K562 (cell line): ENCODE results near the gene FAM83B.

Source experiments
- BRCA1 ChIP-seq, 2 experiments: fragments of 450-650 bp in 1 of 2; sonication (generic) in 1 of 2; formaldehyde crosslinking in 1 of 2; IDR thresholded peaks; 2 replicates each; pipeline versions ENCODE4 v1.5.0 to v1.6.1; 2017 to 2020; ENCODE audit warnings: mild to moderate bottlenecking in 1 of 2, missing genetic modification reagents in 1 of 2
- CTCF ChIP-seq, 3 experiments: IDR thresholded peaks in 2 of 3; conservative IDR thresholded peaks in 1 of 3; 2 replicates each; pipeline ENCODE4 v1.5.1; 2011 to 2012; ENCODE audit warnings: low read length in 3 of 3, mild to moderate bottlenecking in 3 of 3, control low read depth in 2 of 3, improper control_type of control experiment in 1 of 3, inconsistent platforms in 1 of 3, low read depth in 1 of 3, mixed read lengths in 1 of 3, moderate library complexity in 1 of 3; ENCODE audit not compliant: insufficient read depth in 2 of 3
- ELF1 ChIP-seq: fragments of 200-800 bp; sonication (Bioruptor generic); IDR thresholded peaks from 2 replicates; pipeline ENCODE4 v1.6.1; 2016; ENCODE audit warnings: missing genetic modification characterization, missing compliant biosample characterization
- MITF ChIP-seq: IDR thresholded peaks from 2 replicates; pipeline ENCODE4 v1.6.1; 2014; ENCODE audit warnings: antibody characterized with exemption
- RB1 ChIP-seq: fragments of 450-650 bp; IDR thresholded peaks from 2 replicates; pipeline ENCODE4 v1.6.1; 2017; ENCODE audit warnings: low read depth, mild to moderate bottlenecking
- STAT5B ChIP-seq: fragments of 250-450 bp; sonication (Bioruptor Pico); IDR thresholded peaks from 2 replicates; pipeline ENCODE4 v1.8.0; 2021; ENCODE audit warnings: mild to moderate bottlenecking, inconsistent platforms
- ZNF639 ChIP-seq, 2 experiments: fragments of 200-800 bp in 1 of 2; sonication (Bioruptor generic) in 1 of 2; sonication (generic) in 1 of 2; formaldehyde crosslinking in 1 of 2; IDR thresholded peaks in 1 of 2; conservative IDR thresholded peaks in 1 of 2; 2 replicates each; pipeline versions ENCODE4 v1.5.0 to v1.6.1; 2016 to 2020; ENCODE audit warnings: missing compliant biosample characterization in 1 of 2, missing genetic modification characterization in 1 of 2, missing genetic modification reagents in 1 of 2

- no peak for TF ChIP-seq BRCA1 (IDR thresholded peaks at IDR 0.05)
- no peak for TF ChIP-seq BRCA1 (CRISPR knock-in tag; IDR thresholded peaks at IDR 0.05)
- no peak for TF ChIP-seq CTCF (IDR thresholded peaks at IDR 0.05 in 2 of 3, conservative IDR thresholded peaks at IDR 0.05 in 1 of 3; ENCODE audit: insufficient read depth in 2 of 3, low read depth in 1 of 3, low read length in 3 of 3)
- no peak for TF ChIP-seq ZNF639 (CRISPR knock-in tag; conservative IDR thresholded peaks at IDR 0.05 in 1 of 2, IDR thresholded peaks at IDR 0.05 in 1 of 2)
- TF ChIP-seq ELF1, result no peak
- TF ChIP-seq STAT5B (CRISPR knock-in tag), result no peak
- no peak for TF ChIP-seq RB1
- TF ChIP-seq MITF, result no peak
These were observed 31.2 kb downstream of the FAM83B start for GRCh38 chr6:54877713-54878317.
